Measurements from ENCODE around the gene TFF2.

The TFF2 gene

GRCh38 chr21:42395302-42395701 is 44.5 kb upstream of the TFF2 start (continued):
- no peak for TF ChIP-seq SETDB1 (IDR thresholded peaks at IDR 0.05; ENCODE audit: insufficient read length, low read length)

- no peak for TF ChIP-seq ZNF645 (tag by site-specific recombination; IDR thresholded peaks at IDR 0.05)
- no peak for TF ChIP-seq ZNF132 (tag by site-specific recombination; IDR thresholded peaks at IDR 0.05; ENCODE audit: borderline replicate concordance)
- no peak for TF ChIP-seq ZNF433 (tag by site-specific recombination; IDR thresholded peaks at IDR 0.05; ENCODE audit: low read depth)
- TF ChIP-seq ZNF391 (tag by site-specific recombination; IDR thresholded peaks at IDR 0.05; ENCODE audit: borderline replicate concordance, low read depth) = no peak
- TF ChIP-seq YY2 (tag by site-specific recombination; IDR thresholded peaks at IDR 0.05) = no peak
- no peak for TF ChIP-seq ZNF274 (IDR thresholded peaks at IDR 0.05; ENCODE audit: low read length)
- no peak for TF ChIP-seq ZNF274 (tag by site-specific recombination; IDR thresholded peaks at IDR 0.05; ENCODE audit: borderline replicate concordance)
- no peak for TF ChIP-seq ZNF777 (tag by site-specific recombination; IDR thresholded peaks at IDR 0.05; ENCODE audit: borderline replicate concordance)
- TF ChIP-seq ZNF776 (tag by site-specific recombination; IDR thresholded peaks at IDR 0.05; ENCODE audit: borderline replicate concordance) = no peak
- TF ChIP-seq WT1 (tag by site-specific recombination; IDR thresholded peaks at IDR 0.05) = no peak
- no peak for TF ChIP-seq OSR2 (tag by site-specific recombination; IDR thresholded peaks at IDR 0.05)
- no peak for TF ChIP-seq ZNF558 (tag by site-specific recombination; IDR thresholded peaks at IDR 0.05)
- TF ChIP-seq TSHZ1 (tag by site-specific recombination; IDR thresholded peaks at IDR 0.05; ENCODE audit: borderline replicate concordance) = no peak
- no peak for TF ChIP-seq ZNF514 (tag by site-specific recombination; IDR thresholded peaks at IDR 0.05)
- TF ChIP-seq FEZF1 (tag by site-specific recombination; IDR thresholded peaks at IDR 0.05) = no peak
- no peak for TF ChIP-seq ZIC2 (tag by site-specific recombination; IDR thresholded peaks at IDR 0.05)
- no peak for TF ChIP-seq RBAK (tag by site-specific recombination; IDR thresholded peaks at IDR 0.05)
- Histone ChIP-seq H3K4me1 (ENCODE audit: control insufficient read depth, insufficient read depth, low read length) (no peaks in the 10 kb centered on the region), H3K9me3 (ENCODE audit: control insufficient read depth, insufficient read depth, low read depth, low read length) (no peaks in the 10 kb centered on the region), H3K27ac (ENCODE audit: extremely low read depth, low read depth, low read length) (no peak overlapping the region), H3K4me3 (ENCODE audit: low read depth, low read length) (no peak overlapping the region), H3K36me3 (ENCODE audit: control insufficient read depth in 2 of 2, insufficient read depth in 1 of 2, low read length in 2 of 2) (no peaks in the 10 kb centered on the region)
- ChIA-PET CTCF (interaction anchor here (0.7 to 1.0 kb wide), 3 partner anchors 11 to 55 kb away, joined by 3 to 4 read pairs (median 4); partner anchors contain the start of gene UBASH3A), POLR2A (no interaction called here)
Observed at GRCh38 chr21:42393443-42393950, 42.7 kb upstream of the TFF2 start.

GRCh38 chr21:42392731-42393442 is 42.1 kb upstream of the TFF2 start:
- ChIA-PET POLR2A (no interaction called here), CTCF (interaction anchor here (0.9 kb wide), 1 partner anchor 11 kb away, joined by 4 read pairs; no protein-coding TSS in a partner anchor)
- Histone ChIP-seq H3K9me3 (ENCODE audit: control insufficient read depth, insufficient read depth, low read depth, low read length) (no peaks in the 10 kb centered on the region), H3K4me3 (ENCODE audit: low read depth, low read length) (no peak overlapping the region), H3K27ac (ENCODE audit: extremely low read depth, low read depth, low read length) (no peak overlapping the region), H3K4me1 (ENCODE audit: control insufficient read depth, insufficient read depth, low read length) (no peaks in the 10 kb centered on the region), H3K36me3 (ENCODE audit: control insufficient read depth in 2 of 2, insufficient read depth in 1 of 2, low read length in 2 of 2) (no peaks in the 10 kb centered on the region)
- TF ChIP-seq TRIM28 (IDR thresholded peaks at IDR 0.05; ENCODE audit: borderline replicate concordance, low read length) (no peak), YY1 (tag by site-specific recombination; IDR thresholded peaks at IDR 0.05) (no peak), ZNF639 (tag by site-specific recombination; IDR thresholded peaks at IDR 0.05) (no peak), ZBTB6 (tag by site-specific recombination; IDR thresholded peaks at IDR 0.05) (no peak), KLF7 (tag by site-specific recombination; IDR thresholded peaks at IDR 0.05; ENCODE audit: borderline replicate concordance) (no peak), ZBTB1 (tag by site-specific recombination; IDR thresholded peaks at IDR 0.05) (no peak), ZNF169 (tag by site-specific recombination; IDR thresholded peaks at IDR 0.05) (no peak), MEIS1 (CRISPR knock-in tag; IDR thresholded peaks at IDR 0.05; ENCODE audit: borderline replicate concordance) (no peak), ZFHX2 (tag by site-specific recombination; conservative IDR thresholded peaks at IDR 0.05) (no peak), ZNF843 (tag by site-specific recombination; IDR thresholded peaks at IDR 0.05) (no peak)

Measured in HEK293 (cell line).